Occipital lobe (tissue), 2 donors: ENCODE data around the gene LRRC40. TPM values are rescaled to one million over a fixed set of nuclear protein-coding genes. Genes with fewer than 3 reads are reported as not detected.
"Not testable (repeated sequence)": the region's sequence is repeated elsewhere in the genome, so short reads cannot be mapped to it uniquely, and the experiment has no call there.

ENCODE experiments used
- DNase-seq: peaks from one replicate; lab custom pipeline; 2025; lab: John Stamatoyannopoulos, UW
- total RNA-seq: library from RNA; depleted of rRNA; stranded (reverse); fragments of >200 nt; gene quantifications from one replicate; pipeline ENCODE4 v1.2.3, GENCODE V29; 2014

The LRRC40 gene
- total RNA-seq, 1 donor from 2014 or later = 97.8 TPM

DNA sequence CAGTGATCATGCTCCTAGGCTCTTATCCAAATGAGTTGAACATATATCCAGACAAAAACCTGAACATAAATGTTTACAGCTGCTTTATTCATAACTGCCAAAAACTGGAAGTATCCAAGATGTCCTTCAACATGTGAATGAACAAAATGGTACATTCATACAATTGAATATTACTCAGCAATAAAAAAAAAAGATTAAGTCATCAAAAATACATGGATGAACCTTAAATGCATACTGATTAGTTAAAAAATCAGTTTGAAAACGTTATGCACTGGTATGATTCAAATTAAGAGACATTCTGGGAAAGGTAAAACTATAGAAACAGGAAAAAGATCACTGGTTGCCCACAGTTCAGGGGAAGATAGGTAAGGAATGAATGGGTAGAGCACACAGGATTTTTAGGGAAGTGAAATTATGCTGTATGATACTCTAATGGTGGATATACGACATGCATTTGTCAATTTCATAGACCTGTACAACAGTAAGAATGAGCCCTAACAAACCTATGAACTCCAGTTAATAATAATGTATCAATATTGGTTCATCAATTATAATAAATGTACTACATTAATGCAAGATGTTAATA lies 3.1 kb downstream of the LRRC40 start:
- no peak for DNase-seq

- DNase-seq = no peak
Observed at GRCh38 chr1:70200065-70200464, 5.3 kb downstream of the LRRC40 start.

GRCh38 chr1:70196333-70196732 lies 9.0 kb downstream of the LRRC40 start:
- DNase-seq = no peak

DNA sequence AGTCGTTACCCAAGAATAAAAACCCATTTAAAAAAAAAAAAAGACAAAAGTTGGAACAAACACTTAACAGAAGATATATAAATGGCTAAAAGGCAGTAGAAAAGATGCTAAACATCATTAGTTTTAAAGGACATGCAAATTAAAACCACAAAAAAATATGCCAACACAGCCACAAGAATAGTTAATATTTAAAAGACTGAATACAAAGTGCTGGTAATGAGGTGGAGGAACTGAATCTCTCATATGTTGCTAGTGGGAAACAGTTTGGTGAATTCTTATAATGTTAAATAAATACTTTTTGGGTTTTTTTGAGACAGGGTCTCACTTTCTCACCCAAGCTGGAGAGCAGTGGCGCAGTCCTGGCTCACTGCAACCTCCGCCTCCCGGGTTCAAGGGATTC lies 10.0 kb downstream of the LRRC40 start:
- no peak for DNase-seq

GRCh38 chr1:70194601-70195000 lies 10.8 kb downstream of the LRRC40 start:
- DNase-seq = no peak

DNA sequence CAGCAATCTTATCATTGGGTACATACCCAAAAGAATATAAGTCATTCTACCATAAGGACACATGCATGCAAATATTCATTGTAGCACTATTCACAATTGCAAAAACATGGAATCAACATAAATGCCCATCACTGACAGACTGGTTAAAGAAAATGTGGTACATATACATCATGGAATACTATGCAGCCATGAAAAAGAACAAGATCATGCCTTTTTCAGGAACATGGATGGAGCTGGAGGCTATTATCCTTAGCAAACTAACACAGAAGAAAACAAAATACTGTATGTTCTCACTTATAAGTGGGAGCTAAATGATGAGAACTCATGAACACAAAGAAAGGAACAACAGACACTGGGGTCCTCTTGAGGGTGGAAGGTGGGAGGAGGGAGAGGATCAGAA lies 12.9 kb downstream of the LRRC40 start:
- not testable (repeated sequence) for DNase-seq

DNA sequence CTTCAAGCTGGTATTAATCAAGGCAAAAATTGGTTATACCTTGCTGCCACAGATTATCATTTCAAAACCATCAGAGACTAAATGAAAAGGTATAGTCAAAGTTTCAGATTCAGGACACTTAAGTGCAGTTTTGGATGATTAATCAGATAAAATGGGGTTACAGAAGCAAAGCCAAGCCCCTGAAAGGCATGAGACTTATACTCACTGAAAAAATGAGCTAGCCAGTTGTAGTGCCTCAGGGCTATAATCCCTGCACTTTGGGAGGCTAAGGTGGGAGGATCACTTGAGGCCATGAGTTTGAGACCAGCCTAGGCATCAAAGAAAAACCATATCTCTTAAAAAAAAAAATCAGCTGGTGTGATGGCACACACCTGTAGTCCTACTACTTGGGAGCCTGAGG lies 15.2 kb downstream of the LRRC40 start:
- DNase-seq = no peak

DNA sequence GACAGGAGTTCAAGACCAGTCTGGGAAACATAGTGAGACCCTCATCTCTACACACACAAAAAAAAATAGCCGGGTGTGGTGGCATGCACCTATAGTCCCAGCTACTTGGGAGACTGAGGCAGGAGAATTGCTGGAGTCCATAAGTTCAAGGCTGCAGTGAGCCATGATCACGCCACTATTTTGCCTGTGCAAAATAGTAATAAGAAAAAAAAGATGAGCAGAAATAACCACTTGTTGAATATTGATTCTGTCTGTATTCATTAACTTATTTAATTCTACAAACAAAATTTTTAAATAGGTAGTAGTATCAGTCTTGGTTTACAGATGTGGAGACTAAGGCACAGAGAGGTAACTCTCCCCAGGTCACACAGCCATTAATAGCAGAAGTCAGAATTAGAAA lies 16.9 kb downstream of the LRRC40 start:
- no peak for DNase-seq

GRCh38 chr1:70185181-70185580 lies 20.2 kb downstream of the LRRC40 start:
- DNase-seq = not testable (repeated sequence)

GRCh38 chr1:70171512-70171911 lies 33.9 kb downstream of the LRRC40 start:
- no peak for DNase-seq

GRCh38 chr1:70169018-70169839 lies 36.1 kb downstream of the LRRC40 start:
- no peak for DNase-seq

DNA sequence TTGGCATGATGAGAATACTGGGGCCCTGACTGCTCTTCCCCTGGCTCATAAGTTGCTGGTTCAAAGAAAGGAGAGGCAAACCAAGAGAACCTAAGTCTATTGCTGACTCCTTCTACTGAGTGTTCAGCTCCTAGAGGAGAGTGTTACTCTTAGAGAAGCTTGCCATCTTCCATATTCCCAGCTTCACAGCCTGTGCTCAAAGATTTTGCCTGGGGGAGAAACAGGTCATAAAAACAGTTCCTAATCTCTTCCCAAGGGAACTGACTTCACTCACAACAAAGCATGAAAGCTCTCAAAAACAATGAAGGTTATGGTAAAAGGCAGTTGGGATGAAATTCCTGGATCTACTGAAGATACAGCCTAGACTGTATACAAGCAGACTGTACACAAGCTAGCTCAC lies 37.1 kb downstream of the LRRC40 start:
- no peak for DNase-seq

- DNase-seq = no peak
Observed at GRCh38 chr1:70164350-70164749, 41.0 kb downstream of the LRRC40 start.

GRCh38 chr1:70156529-70157120 lies 48.8 kb downstream of the LRRC40 start:
- no peak for DNase-seq

DNA sequence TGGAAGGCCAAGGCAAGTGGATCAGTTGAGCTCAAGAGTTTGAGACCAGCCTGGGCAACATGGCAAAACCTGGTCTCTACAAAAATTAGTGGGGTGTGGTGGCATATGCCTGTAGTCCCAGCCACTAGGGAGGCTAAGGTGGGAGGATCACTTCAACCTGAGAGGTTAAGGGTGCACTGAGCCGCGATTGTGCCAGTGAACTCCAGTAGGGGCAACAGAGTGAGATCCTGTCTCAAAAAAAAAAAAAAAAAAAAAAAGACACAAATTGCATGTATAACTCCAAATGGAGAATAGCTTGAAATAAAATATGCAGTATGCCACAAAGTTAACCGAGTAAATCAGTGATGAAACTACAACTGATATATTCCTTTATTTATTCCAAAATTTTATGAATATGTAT lies 51.6 kb downstream of the LRRC40 start:
- DNase-seq = no peak

GRCh38 chr1:70150444-70150843 lies 54.9 kb downstream of the LRRC40 start:
- no peak for DNase-seq

DNA sequence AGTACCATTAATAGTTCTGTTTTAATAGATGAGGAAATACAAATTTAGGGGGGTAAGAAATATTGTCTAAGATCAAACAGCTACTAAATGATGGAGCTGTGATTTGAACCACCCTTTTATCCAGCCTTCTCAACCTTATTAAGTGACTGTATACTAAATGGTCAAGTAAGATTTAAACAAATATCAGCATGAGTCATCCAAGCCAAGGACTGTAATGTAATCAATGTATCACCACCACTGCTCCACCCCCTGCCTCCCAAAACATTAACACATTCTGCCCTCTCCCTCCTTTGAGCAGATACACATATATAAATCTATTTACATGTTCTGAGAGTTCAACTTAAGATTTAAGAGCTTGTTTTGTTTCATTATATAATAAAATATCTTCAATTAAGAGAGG lies 58.9 kb downstream of the LRRC40 start:
- DNase-seq = no peak

GRCh38 chr1:70143048-70143659 lies 62.2 kb downstream of the LRRC40 start:
- DNase-seq = no peak

DNA sequence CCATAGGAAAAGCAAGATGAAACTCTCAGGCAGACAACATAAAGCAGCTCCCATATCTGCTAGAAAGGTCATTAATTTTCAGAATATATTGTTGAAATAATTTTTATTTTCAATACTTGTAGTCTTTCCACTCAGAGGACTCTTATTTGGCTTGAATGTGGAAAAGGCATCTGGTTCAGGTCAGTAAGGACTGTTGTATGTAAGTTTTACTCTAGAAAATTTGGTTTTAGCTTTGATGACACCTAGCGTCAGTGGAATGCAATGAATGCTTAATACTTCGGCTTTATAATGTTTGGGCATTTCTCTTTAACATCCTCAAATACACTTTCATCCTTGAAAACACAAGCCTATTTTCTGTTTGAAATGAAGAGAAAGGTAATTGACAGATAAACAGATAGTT lies 63.3 kb downstream of the LRRC40 start:
- no peak for DNase-seq

DNA sequence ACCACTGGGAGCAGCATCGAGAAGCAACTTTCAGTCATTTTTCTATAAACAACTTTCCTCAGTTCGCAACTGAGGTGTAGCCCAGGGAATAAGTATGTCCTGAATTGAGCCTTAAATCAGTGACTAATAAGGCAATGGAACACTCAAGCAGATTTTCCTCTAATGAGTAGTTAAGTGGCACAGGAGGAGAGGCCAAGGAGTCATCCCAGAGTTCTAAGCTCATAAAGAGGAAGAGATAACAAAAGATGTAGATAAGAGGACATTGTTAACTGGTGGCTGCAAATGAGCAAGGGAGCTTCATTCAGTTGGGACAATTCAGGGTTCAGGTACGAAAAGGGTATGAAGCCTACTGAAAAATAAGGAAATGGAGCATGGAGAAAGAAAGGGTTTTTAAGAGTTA lies 64.5 kb downstream of the LRRC40 start:
- DNase-seq = no peak

GRCh38 chr1:70140343-70140742 lies 65.0 kb downstream of the LRRC40 start:
- no peak for DNase-seq

DNA sequence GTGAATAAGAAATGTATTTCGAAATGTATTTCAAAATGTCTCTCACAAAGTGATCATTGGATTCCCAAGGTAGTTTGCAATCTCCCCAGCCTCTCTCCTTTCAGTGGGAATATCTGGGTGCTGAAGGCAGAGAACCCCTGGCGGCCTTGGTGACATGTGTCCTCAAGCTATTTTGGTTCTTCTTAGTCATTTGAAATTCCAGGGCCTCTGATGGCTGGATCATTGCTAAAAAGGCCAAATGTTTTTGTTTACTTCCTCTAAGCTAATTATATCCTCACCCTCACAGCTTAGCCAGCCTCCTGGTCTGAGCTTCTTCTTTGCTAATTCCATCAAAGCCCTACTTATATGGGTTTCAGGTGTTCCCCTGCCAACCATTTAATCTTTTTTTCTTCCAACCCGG lies 71.2 kb downstream of the LRRC40 start:
- DNase-seq = no peak
